ENCODE measurements around the gene NLGN2. TPM values are rescaled to one million over a fixed set of nuclear protein-coding genes. Genes with fewer than 3 reads are reported as not detected.

Gene NLGN2
- total RNA-seq, 6 experiments from 2014 or later = 1.3 to 5.3 (median 3.0) TPM

GRCh38 chr17:7465597-7466275 lies 58.1 kb downstream of the NLGN2 start:
- WGBS (ENCODE audit: insufficient coverage, low coverage, low lambda C conversion rate, missing lambda C conversion rate) = 93% methylated on average over 17 of the region's 33 CpGs
- Histone ChIP-seq H3K9me3 (no peaks in the 10 kb centered on the region), H3K27ac (no peak overlapping the region), H3K4me1 (peaks cover 0 to 33% (median 8%) of the 10 kb centered on the region in 4 donors), H3K4me3 (no peak overlapping the region), H3K36me3 (peaks cover 0 to 3% (median 0%) of the 10 kb centered on the region in 4 donors), H3K27me3 (no peaks in the 10 kb centered on the region)
- DNase-seq (no peak), ATAC-seq (peak in 1 of 4 donors; percentile 8)
- intact Hi-C loops (cut with DNase I) = no loop called here
- TF ChIP-seq, protein P1, sequence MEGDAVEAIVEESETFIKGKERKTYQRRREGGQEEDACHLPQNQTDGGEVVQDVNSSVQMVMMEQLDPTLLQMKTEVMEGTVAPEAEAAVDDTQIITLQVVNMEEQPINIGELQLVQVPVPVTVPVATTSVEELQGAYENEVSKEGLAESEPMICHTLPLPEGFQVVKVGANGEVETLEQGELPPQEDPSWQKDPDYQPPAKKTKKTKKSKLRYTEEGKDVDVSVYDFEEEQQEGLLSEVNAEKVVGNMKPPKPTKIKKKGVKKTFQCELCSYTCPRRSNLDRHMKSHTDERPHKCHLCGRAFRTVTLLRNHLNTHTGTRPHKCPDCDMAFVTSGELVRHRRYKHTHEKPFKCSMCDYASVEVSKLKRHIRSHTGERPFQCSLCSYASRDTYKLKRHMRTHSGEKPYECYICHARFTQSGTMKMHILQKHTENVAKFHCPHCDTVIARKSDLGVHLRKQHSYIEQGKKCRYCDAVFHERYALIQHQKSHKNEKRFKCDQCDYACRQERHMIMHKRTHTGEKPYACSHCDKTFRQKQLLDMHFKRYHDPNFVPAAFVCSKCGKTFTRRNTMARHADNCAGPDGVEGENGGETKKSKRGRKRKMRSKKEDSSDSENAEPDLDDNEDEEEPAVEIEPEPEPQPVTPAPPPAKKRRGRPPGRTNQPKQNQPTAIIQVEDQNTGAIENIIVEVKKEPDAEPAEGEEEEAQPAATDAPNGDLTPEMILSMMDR (IDR thresholded peaks at IDR 0.05) = no peak
- no peak for TF ChIP-seq POLR2A (IDR thresholded peaks at IDR 0.05)

DNA sequence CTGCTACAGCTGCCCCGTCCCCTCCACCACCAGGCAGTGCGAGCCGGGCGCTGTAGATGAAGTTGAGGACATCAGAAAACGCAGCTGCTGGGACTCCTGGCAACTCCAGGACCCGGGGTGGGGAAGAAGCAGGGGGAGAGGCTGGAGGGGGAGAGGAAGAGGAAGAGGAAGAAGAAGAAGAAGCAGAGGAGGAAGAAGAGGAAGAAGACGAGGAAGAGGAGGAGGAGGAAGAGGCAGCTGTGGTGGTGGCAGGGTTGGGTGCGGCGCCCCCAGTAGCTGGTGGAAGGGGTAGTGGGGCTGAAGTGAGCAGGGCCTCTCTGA lies 58.6 kb downstream of the NLGN2 start:
- no peaks in the 10 kb centered on the region for H3K27me3 ChIP-seq
- H3K9me3 ChIP-seq = no peaks in the 10 kb centered on the region
- H3K4me1 ChIP-seq = peaks cover 0 to 37% (median 9%) of the 10 kb centered on the region in 4 donors
- 73% methylated on average over 8 of the region's 9 CpGs for WGBS (ENCODE audit: insufficient coverage, low coverage, low lambda C conversion rate, missing lambda C conversion rate)
- no peak for TF ChIP-seq POLR2A (IDR thresholded peaks at IDR 0.05)
- TF ChIP-seq, protein P1 (IDR thresholded peaks at IDR 0.05) = no peak
- H3K27ac ChIP-seq = peak overlapping the region in 2 of 3 donors; percentile 13 to 33
- H3K4me3 ChIP-seq = no peak overlapping the region
- ATAC-seq (no peak), DNase-seq (no peak)
- peaks cover 0 to 3% (median 0%) of the 10 kb centered on the region in 4 donors for H3K36me3 ChIP-seq
- intact Hi-C loops (cut with DNase I) = no loop called here

DNA sequence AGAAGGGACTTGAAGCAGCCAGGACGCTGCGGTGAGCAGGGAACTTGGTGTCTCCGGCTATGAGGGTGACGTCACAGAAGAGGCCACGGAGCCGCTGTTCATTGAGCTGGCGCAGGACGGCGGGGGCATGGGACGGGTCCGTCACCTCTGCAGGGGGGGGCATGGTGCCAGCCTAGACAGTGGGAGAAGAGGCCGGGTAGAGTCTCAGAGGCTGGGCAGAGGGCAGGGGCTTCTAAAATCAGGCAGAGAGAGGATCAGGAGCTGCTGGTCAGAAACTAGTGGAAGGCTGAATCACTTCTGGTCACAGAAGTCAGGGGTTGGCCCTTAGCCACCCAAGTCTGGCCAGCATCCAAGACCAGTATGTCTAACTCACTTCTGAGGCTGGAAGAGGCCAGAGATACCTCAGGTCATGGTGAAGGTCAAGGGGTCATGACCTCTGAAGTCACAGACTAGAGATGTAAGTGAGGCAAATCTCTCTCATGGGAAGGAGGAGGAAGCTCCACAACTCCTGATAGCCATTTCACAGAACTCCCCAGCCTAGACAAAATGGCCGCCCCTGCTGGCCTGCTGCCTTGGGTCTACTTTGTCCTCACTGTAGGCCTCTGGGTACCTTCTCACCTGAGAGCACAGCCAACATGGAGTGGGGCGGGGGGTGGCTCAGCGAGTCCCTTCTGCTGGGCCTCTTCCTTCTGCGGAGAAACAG lies 59.1 kb downstream of the NLGN2 start:
- H3K4me1 ChIP-seq = peaks cover 0 to 37% (median 9%) of the 10 kb centered on the region in 4 donors
- H3K36me3 ChIP-seq = peaks cover 0 to 3% (median 0%) of the 10 kb centered on the region in 4 donors
- 20% methylated on average over 2 of the region's 16 CpGs for WGBS (ENCODE audit: insufficient coverage, low coverage, low lambda C conversion rate, missing lambda C conversion rate)
- intact Hi-C loops (cut with DNase I) = no loop called here
- ATAC-seq (peak; percentile 51 to 58 (median 56)), DNase-seq (peak in 2 of 3 donors; percentile 78)
- no peaks in the 10 kb centered on the region for H3K27me3 ChIP-seq
- peak overlapping the region in 2 of 3 donors; percentile 33 to 43 for H3K27ac ChIP-seq
- H3K9me3 ChIP-seq = no peaks in the 10 kb centered on the region
- H3K4me3 ChIP-seq = no peak overlapping the region
- no peak for TF ChIP-seq POLR2A (IDR thresholded peaks at IDR 0.05)
- TF ChIP-seq, protein P1 (IDR thresholded peaks at IDR 0.05) = no peak

- no peaks in the 10 kb centered on the region for H3K9me3 ChIP-seq
- peaks cover 0 to 3% (median 0%) of the 10 kb centered on the region in 4 donors for H3K36me3 ChIP-seq
- peak overlapping the region in 2 of 3 donors; percentile 33 to 43 for H3K27ac ChIP-seq
- H3K4me3 ChIP-seq = no peak overlapping the region
- ATAC-seq (no peak), DNase-seq (no peak)
- peaks cover 0 to 37% (median 9%) of the 10 kb centered on the region in 4 donors for H3K4me1 ChIP-seq
- 100% methylated on average over 1 of the region's 3 CpGs for WGBS (ENCODE audit: insufficient coverage, low coverage, low lambda C conversion rate, missing lambda C conversion rate)
- no peaks in the 10 kb centered on the region for H3K27me3 ChIP-seq
- TF ChIP-seq POLR2A (IDR thresholded peaks at IDR 0.05) = no peak
- TF ChIP-seq, protein P1 (IDR thresholded peaks at IDR 0.05) = no peak
- intact Hi-C loops (cut with DNase I) = no loop called here
These were observed 59.9 kb downstream of the NLGN2 start for GRCh38 chr17:7467498-7467897.
